GM23338 (cell line): ENCODE data around the gene HSD11B1. TPM values are rescaled to one million over a fixed set of nuclear protein-coding genes. Genes with fewer than 3 reads are reported as not detected.

Source experiments
- ATAC-seq: fragments of 200-7000 bp; cut with Tn5 transposase; 3 replicates; pipeline ENCODE4 v1.9.1; 2020
- DNase-seq: peaks from one replicate; pipeline ENCODE4 v3.0.0-alpha.2; 2015; ENCODE audit warnings: low spot score
- H2AFZ ChIP-seq: fragments of 200-600 bp; sonication (generic); 2 replicates; pipeline ENCODE4 v1.8.0; 2016; ENCODE audit warnings: antibody characterized with exemption, mild to moderate bottlenecking, moderate library complexity
- H3F3A ChIP-seq: fragments of 200-600 bp; sonication (generic); replicated peaks from 2 replicates; pipeline ENCODE4 v1.8.0; 2017; ENCODE audit warnings: antibody characterized with exemption, mixed run types, low read depth
- H3K27ac ChIP-seq: fragments of 200-600 bp; sonication (generic); 2 replicates; pipeline ENCODE4 v1.6.1; 2016; ENCODE audit warnings: low read depth
- H3K27me3 ChIP-seq: fragments of 200-600 bp; sonication (generic); 2 replicates; pipeline ENCODE4 v1.8.0; 2016; ENCODE audit warnings: mild to moderate bottlenecking, mixed run types, moderate library complexity; ENCODE audit not compliant: insufficient read depth
- H3K36me3 ChIP-seq: fragments of 200-600 bp; sonication (generic); 2 replicates; pipeline ENCODE4 v1.8.0; 2016; ENCODE audit warnings: mild to moderate bottlenecking; ENCODE audit not compliant: insufficient read depth
- H3K4me1 ChIP-seq: fragments of 200-600 bp; sonication (generic); 2 replicates; pipeline ENCODE4 v1.8.0; 2016; ENCODE audit warnings: mild to moderate bottlenecking, moderate library complexity; ENCODE audit not compliant: insufficient read depth
- H3K4me2 ChIP-seq: fragments of 200-600 bp; sonication (generic); 2 replicates; pipeline ENCODE4 v1.7.1; 2017; ENCODE audit warnings: mixed run types
- H3K4me3 ChIP-seq: fragments of 200-600 bp; sonication (generic); 2 replicates; pipeline ENCODE4 v1.6.1; 2016; ENCODE audit warnings: mixed run types
- H3K79me2 ChIP-seq: fragments of 200-600 bp; sonication (generic); replicated peaks from 2 replicates; pipeline ENCODE4 v1.8.0; 2017; ENCODE audit warnings: mild to moderate bottlenecking; ENCODE audit not compliant: insufficient read depth
- H3K9me2 ChIP-seq: fragments of 200-600 bp; sonication (generic); 2 replicates; pipeline ENCODE4 v1.8.0; 2017; ENCODE audit not compliant: insufficient read depth
- H4K20me1 ChIP-seq: fragments of 200-600 bp; sonication (generic); replicated peaks from 2 replicates; pipeline ENCODE4 v1.8.0; 2017; ENCODE audit warnings: mild to moderate bottlenecking; ENCODE audit not compliant: insufficient read depth
- H3K27ac Mint-ChIP-seq: 2 replicates; pipeline ENCODE4 v1.8.0; 2020; ENCODE audit warnings: inconsistent platforms, mild to moderate bottlenecking, moderate library complexity, mixed read lengths
- H3K27me3 Mint-ChIP-seq: 3 replicates; pipeline ENCODE4 v1.8.0; 2022; ENCODE audit warnings: low read depth, mild to moderate bottlenecking, moderate library complexity, mixed read lengths, inconsistent platforms; ENCODE audit not compliant: insufficient read depth, poor library complexity
- H3K36me3 Mint-ChIP-seq: 3 replicates; pipeline ENCODE4 v1.8.0; 2021; ENCODE audit warnings: low read depth, mild to moderate bottlenecking, inconsistent platforms, moderate library complexity, mixed read lengths
- H3K4me1 Mint-ChIP-seq: 3 replicates; pipeline ENCODE4 v1.8.0; 2020; ENCODE audit warnings: mild to moderate bottlenecking, inconsistent platforms, mixed read lengths
- H3K4me3 Mint-ChIP-seq: 3 replicates; pipeline ENCODE4 v1.8.0; 2021; ENCODE audit warnings: moderate library complexity, mild to moderate bottlenecking, inconsistent platforms, mixed read lengths
- H3K9me3 Mint-ChIP-seq: 3 replicates; pipeline ENCODE4 v1.8.0; 2020; ENCODE audit warnings: moderate library complexity, mild to moderate bottlenecking, inconsistent platforms, mixed read lengths
- CREB1 ChIP-seq: fragments of 250-450 bp; sonication (Bioruptor Pico); IDR thresholded peaks from 2 replicates; pipeline ENCODE4 v1.5.0; 2020; ENCODE audit warnings: low read depth, mild to moderate bottlenecking, moderate library complexity
- CTCF ChIP-seq, 2 experiments: fragments of 200-600 bp in 1 of 2; sonication (generic) in 1 of 2; conservative IDR thresholded peaks; 2 replicates each; pipeline versions ENCODE4 v1.5.1 to v1.6.1; 2016 to 2017; ENCODE audit warnings: antibody characterized with exemption in 2 of 2, low read depth in 2 of 2, mild to moderate bottlenecking in 2 of 2, moderate library complexity in 1 of 2
- ETS1 ChIP-seq: IDR thresholded peaks from 2 replicates; pipeline ENCODE4 v1.6.1; 2016; ENCODE audit warnings: antibody characterized with exemption
- EZH2 ChIP-seq: fragments of 200-600 bp; sonication (generic); IDR thresholded peaks from one replicate; pipeline ENCODE4 v1.8.0; 2017; ENCODE audit warnings: antibody characterized with exemption, mild to moderate bottlenecking, low read depth; ENCODE audit not compliant: unreplicated experiment
- EZH2phosphoT487 ChIP-seq: fragments of 200-600 bp; sonication (generic); IDR thresholded peaks from one replicate; pipeline ENCODE4 v1.8.1; 2018; ENCODE audit warnings: antibody characterized with exemption; ENCODE audit not compliant: unreplicated experiment
- JUNB ChIP-seq: IDR thresholded peaks from one replicate; pipeline ENCODE4 v1.6.1; 2016; ENCODE audit warnings: antibody characterized with exemption; ENCODE audit not compliant: unreplicated experiment
- NANOG ChIP-seq: IDR thresholded peaks from 2 replicates; pipeline ENCODE4 v1.6.1; 2016; ENCODE audit warnings: antibody characterized with exemption, borderline replicate concordance
- POLR2AphosphoS5 ChIP-seq: IDR thresholded peaks from 2 replicates; pipeline ENCODE4 v1.6.1; 2016; ENCODE audit warnings: antibody characterized with exemption, low read depth
- REST ChIP-seq: IDR thresholded peaks from one replicate; pipeline ENCODE4 v1.6.1; 2018; ENCODE audit warnings: antibody characterized with exemption; ENCODE audit not compliant: unreplicated experiment
- STAT1 ChIP-seq: IDR thresholded peaks from one replicate; pipeline ENCODE4 v1.6.1; 2016; ENCODE audit warnings: antibody characterized with exemption; ENCODE audit not compliant: unreplicated experiment
- ZNF114 ChIP-seq: fragments of 250-450 bp; sonication (Bioruptor Pico); IDR thresholded peaks from 2 replicates; pipeline ENCODE4 v1.5.0; 2020; ENCODE audit warnings: mild to moderate bottlenecking, moderate library complexity
- ZNF331 ChIP-seq: fragments of 250-450 bp; sonication (Bioruptor Pico); IDR thresholded peaks from 2 replicates; pipeline ENCODE4 v1.5.0; 2020; ENCODE audit warnings: low read depth, mild to moderate bottlenecking, moderate library complexity
- ZNF462 ChIP-seq: fragments of 250-450 bp; sonication (Bioruptor Pico); IDR thresholded peaks from 2 replicates; pipeline ENCODE4 v1.5.0; 2020; ENCODE audit warnings: mild to moderate bottlenecking, moderate library complexity
- polyA plus RNA-seq: library from polyadenylated mRNA; unstranded; fragments of >200 nt; fragmentation: Nextera tagmentation; extraction: Ambion mirVana; gene quantifications from 2 replicates; pipeline ENCODE4 v1.2.1, GENCODE V29; 2016
- total RNA-seq: library from RNA; depleted of rRNA; stranded (reverse); fragments of >200 nt; shearing (Covaris generic); gene quantifications from 2 replicates; pipeline ENCODE4 v1.2.3, GENCODE V29; 2014

HSD11B1 gene
- total and polyA plus RNA-seq, 2 experiments from 2014 or later, result not detected

- Histone ChIP-seq H3K27ac (no peak overlapping the region), H3K4me3 (no peak overlapping the region), H3K4me1 (no peaks in the 10 kb centered on the region), H3K27me3 (no peaks in the 10 kb centered on the region), H4K20me1 (no peaks in the 10 kb centered on the region), H3F3A (no peaks in the 10 kb centered on the region), H3K4me2 (no peak overlapping the region), H3K36me3 (no peaks in the 10 kb centered on the region), H2AFZ (no peak overlapping the region), H3K9me2 (0 out of 2 replicates have a peak, but pooled peaks cover 3% of the 10 kb centered on the region), H3K79me2 (no peaks in the 10 kb centered on the region)
- H3K27me3 Mint-ChIP-seq, result peaks cover 6% of the 10 kb centered on the region
- DNase-seq (no peak), ATAC-seq (no peak)
- no peaks in the 10 kb centered on the region for H3K9me3 Mint-ChIP-seq
- H3K27ac Mint-ChIP-seq, result no peak overlapping the region
- H3K36me3 Mint-ChIP-seq, result no peaks in the 10 kb centered on the region
- H3K4me1 Mint-ChIP-seq, result no peaks in the 10 kb centered on the region
- no peak overlapping the region for H3K4me3 Mint-ChIP-seq
- TF ChIP-seq CREB1 (CRISPR knock-in tag) (no peak), POLR2AphosphoS5 (no peak), ZNF331 (CRISPR knock-in tag) (no peak), EZH2 (no peak), ETS1 (no peak), CTCF (conservative IDR thresholded peaks at IDR 0.05; ENCODE audit: low read depth in 2 of 2) (no peak), EZH2phosphoT487 (no peak), STAT1 (no peak), REST (no peak), JUNB (no peak), NANOG (no peak), ZNF462 (no peak), ZNF114 (CRISPR knock-in tag) (no peak)
These were observed 56.5 kb downstream of the HSD11B1 start for GRCh38 chr1:209761011-209761635.
